Measurements from ENCODE around the gene SBF2.

GRCh38 chr11:9859554-9860305 is 434.3 kb downstream of the SBF2 start:
- TF ChIP-seq POLR2AphosphoS5 (IDR thresholded peaks at IDR 0.05; ENCODE audit: low read depth, low read length) (no peak), PAX5 (IDR thresholded peaks at IDR 0.05; ENCODE audit: insufficient read depth, low read length, severe bottlenecking) (no peak), POLR2A (IDR thresholded peaks at IDR 0.05; ENCODE audit: low read depth, low read length) (no peak)
